Vein endothelial cell (primary cell): ENCODE measurements around the gene CLEC3A. TPM values are rescaled to one million over a fixed set of nuclear protein-coding genes. Genes with fewer than 3 reads are reported as not detected.

ENCODE experiments used
- total RNA-seq: library from RNA; depleted of rRNA; stranded (reverse); fragments of >200 nt; gene quantifications from 2 replicates; pipeline ENCODE4 v1.2.3, GENCODE V29; 2012

CLEC3A gene, protein sequence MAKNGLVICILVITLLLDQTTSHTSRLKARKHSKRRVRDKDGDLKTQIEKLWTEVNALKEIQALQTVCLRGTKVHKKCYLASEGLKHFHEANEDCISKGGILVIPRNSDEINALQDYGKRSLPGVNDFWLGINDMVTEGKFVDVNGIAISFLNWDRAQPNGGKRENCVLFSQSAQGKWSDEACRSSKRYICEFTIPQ
- total RNA-seq, result not detected in 2 replicates

DNA sequence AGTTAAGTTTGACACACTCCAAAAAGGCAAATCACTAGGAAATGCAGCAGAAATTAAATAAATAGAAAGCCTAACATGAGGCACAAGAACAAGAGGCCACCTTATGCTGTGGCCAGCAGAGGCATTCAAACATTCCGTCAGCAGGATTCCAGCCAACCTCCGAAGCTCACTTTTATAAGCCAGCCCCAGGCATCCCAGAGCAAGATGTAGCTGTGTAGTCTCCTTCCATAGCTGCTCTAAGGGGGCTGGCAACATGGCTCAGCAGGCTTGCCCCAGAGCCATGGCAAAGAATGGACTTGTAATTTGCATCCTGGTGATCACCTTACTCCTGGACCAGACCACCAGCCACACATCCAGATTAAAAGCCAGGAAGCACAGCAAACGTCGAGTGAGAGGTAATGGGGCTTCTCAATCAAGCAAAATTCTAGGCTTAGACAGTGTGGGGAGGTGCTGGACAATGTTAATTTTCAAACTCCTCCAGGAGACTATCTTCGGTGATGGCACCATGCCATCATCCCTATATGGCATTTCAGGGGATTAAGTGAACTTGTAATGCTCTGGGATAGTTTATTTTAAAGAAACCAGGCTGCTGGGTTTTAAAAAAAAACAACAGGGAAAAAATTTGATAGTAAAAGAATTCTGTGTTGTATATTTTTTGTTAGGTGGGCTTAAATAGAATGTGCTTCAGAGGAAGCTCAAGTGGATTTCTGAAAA, at the start of gene CLEC3A:
CLEC3A (plus strand) TSS at position 202 of the 714 bp plus-strand sequence; CDS start at position 281, 79 bp downstream.

Other genes starting within 250 kb of the CLEC3A start
- 1.7 and 2.3 TPM in 2 replicates for gene VAT1L, start 234.0 kb upstream of the CLEC3A start, total RNA-seq
- 12.1 and 12.6 TPM in 2 replicates for gene WWOX, start 77.1 kb downstream of the CLEC3A start, total RNA-seq